Loucy (cell line): Measurements from ENCODE around the gene OTC.

Experiments
- EZH2phosphoT487 ChIP-seq: fragments of 200-600 bp; IDR thresholded peaks from 2 replicates; pipeline ENCODE4 v1.6.1; 2018; ENCODE audit warnings: antibody characterized with exemption, mild to moderate bottlenecking, moderate library complexity, borderline replicate concordance
- TF ChIP-seq, protein P1 (sequence below): fragments of 200-600 bp; sonication (generic); conservative IDR thresholded peaks from 2 replicates; pipeline ENCODE4 v1.5.1; 2014; ENCODE audit warnings: mild to moderate bottlenecking, antibody characterized with exemption, low read length

GRCh38 chrX:38326086-38326485 lies 26.3 kb upstream of the OTC start:
- TF ChIP-seq, protein P1, sequence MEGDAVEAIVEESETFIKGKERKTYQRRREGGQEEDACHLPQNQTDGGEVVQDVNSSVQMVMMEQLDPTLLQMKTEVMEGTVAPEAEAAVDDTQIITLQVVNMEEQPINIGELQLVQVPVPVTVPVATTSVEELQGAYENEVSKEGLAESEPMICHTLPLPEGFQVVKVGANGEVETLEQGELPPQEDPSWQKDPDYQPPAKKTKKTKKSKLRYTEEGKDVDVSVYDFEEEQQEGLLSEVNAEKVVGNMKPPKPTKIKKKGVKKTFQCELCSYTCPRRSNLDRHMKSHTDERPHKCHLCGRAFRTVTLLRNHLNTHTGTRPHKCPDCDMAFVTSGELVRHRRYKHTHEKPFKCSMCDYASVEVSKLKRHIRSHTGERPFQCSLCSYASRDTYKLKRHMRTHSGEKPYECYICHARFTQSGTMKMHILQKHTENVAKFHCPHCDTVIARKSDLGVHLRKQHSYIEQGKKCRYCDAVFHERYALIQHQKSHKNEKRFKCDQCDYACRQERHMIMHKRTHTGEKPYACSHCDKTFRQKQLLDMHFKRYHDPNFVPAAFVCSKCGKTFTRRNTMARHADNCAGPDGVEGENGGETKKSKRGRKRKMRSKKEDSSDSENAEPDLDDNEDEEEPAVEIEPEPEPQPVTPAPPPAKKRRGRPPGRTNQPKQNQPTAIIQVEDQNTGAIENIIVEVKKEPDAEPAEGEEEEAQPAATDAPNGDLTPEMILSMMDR = no peak
- TF ChIP-seq EZH2phosphoT487 = no peak
